ENCODE data around the gene CRIP2.

CRIP2 gene

DNA sequence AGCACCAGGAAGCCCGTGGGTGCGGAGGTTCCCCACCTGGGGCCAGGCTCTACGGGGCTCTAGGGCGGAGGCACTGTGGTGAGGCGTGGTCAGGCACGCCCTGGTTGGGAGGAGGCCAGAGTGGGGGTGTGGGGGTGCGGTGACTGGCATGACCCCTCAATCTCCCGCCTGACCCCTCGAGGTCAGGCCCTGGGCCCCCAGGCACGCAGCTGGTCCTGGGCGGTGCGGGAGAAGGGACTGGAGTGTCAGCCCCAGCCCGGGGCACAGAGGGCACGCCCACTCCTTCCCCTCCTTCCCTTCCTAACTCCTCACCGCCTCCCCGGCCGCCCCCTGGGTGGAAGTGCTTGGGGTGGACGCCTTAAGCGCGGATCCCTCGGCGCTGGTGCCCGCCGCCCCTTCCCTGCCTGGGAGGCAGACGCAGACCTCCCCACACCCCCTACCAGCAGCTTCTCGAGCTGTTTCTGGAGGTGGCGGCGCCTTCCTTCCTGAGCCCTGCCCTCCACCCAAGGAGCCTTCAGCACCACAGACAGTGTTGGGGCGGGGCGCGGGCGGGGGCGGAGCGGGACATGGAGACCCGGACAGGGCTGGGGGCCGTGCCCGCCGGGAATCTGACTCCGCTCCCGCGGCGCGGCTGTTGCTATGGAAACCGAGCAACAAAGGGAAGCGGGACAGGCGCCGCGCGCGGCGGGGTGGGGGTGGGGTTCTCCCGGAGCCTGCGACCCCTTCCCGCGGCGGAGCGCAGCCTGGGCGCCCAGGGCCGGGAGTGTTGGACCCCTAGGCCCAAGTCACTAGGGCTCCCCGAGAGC is 741 bp upstream of the CRIP2 start:
- Histone ChIP-seq H3K4me1 (ENCODE audit: control insufficient read depth, insufficient read depth, low read length) (no peaks in the 10 kb centered on the region), H3K9ac (ENCODE audit: low read depth, low read length) (no peak overlapping the region), H3K4me3 (ENCODE audit: low read depth, low read length) (peak overlapping the region; percentile 37), H3K36me3 (ENCODE audit: control insufficient read depth, insufficient read depth, low read length) (peaks cover 5% of the 10 kb centered on the region), H3K27me3 (ENCODE audit: control insufficient read depth, insufficient read depth, low read length) (peaks cover 30% of the 10 kb centered on the region), H3K9me3 (ENCODE audit: control insufficient read depth, insufficient read depth, low read length) (no peaks in the 10 kb centered on the region)

DNA sequence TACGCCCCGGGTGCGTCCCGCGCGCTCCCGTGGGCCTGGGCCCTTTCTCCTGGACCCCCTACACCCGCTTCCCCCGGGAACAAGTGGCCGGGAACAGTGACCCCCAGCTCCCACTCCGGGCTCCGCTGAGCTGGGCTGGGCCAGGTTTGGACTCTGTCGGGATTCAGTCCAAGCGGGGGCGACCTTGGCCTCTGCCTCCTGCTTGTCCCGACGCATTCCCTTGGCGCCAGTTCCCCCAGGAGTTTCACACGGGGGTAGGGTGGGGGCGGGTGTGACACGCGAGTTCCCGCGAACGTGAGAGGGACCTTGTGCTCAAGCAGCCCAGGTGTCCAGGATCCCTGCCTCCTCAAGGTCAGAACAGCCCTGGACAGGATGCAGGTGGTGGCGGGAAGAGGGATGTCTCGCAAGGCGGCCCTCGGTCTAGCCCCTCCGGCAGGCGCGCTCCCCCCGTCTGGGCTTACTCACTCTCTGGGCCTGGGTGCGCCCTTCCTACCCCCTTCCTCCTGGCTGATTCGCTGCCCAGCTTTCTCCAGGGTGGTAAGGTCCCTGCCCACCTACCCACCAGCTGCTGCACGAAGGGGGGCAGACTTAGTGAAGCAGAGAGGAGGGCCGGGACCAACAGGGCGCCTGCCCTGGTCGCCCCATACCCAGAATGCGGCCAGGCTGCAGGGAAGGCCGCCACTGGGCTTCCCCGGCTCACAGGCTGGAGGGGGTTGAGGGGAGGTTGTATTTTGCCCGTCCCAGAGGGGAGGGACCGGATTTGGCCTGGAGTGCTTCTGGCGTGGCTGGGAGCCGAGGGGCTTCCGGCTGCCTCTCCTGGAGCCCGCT is 862 bp downstream of the CRIP2 start:
- no peaks in the 10 kb centered on the region for H3K4me1 ChIP-seq (ENCODE audit: control insufficient read depth, insufficient read depth, low read length)
- H3K27me3 ChIP-seq (ENCODE audit: control insufficient read depth, insufficient read depth, low read length) = peaks cover 44% of the 10 kb centered on the region
- peak overlapping the region; percentile 54 for H3K4me3 ChIP-seq (ENCODE audit: low read depth, low read length)
- peak overlapping the region; percentile 37 for H3K9ac ChIP-seq (ENCODE audit: low read depth, low read length)
- peaks cover 3% of the 10 kb centered on the region for H3K36me3 ChIP-seq (ENCODE audit: control insufficient read depth, insufficient read depth, low read length)
- no peaks in the 10 kb centered on the region for H3K9me3 ChIP-seq (ENCODE audit: control insufficient read depth, insufficient read depth, low read length)

DNA sequence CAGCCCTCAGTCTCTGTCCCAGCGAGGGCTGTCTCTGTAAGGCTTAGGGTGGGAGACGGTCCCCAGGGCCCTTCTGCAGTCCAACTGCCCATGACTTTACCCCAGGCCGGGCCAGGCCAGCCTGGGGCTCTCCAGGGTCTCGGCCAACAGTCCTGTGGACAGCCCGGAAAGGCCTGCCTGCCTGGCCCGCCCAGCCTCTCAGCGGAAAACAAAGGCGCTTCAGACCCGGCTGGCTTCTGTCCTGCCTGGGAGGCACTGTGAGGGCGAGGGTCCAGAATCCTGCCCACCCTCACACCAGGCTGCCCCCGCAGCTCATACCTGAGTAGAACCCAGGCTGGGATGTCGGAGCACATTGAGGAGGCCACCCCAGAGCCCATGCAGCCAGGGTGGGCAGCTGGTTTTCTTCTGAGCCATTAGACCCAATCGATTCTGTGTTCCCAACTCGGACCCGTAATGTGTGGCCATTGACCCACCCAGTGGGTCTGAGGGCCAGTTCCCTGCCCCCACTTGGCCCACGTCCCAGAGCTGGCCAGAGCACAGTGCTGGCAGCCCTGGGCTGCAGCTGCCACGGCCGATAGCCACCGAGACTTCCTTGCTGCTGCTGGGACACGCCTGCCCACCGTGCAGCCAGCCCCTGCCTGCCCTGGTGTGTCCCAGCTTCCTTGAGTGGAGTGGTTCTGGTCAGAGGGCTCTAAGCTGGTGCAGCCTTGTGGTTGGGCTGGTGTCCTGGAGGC is 1.6 kb downstream of the CRIP2 start:
- Histone ChIP-seq H3K9ac (ENCODE audit: low read depth, low read length) (no peak overlapping the region), H3K4me1 (ENCODE audit: control insufficient read depth, insufficient read depth, low read length) (no peaks in the 10 kb centered on the region), H3K36me3 (ENCODE audit: control insufficient read depth, insufficient read depth, low read length) (peaks cover 3% of the 10 kb centered on the region), H3K9me3 (ENCODE audit: control insufficient read depth, insufficient read depth, low read length) (no peaks in the 10 kb centered on the region), H3K4me3 (ENCODE audit: low read depth, low read length) (peak overlapping the region; percentile 54), H3K27me3 (ENCODE audit: control insufficient read depth, insufficient read depth, low read length) (peaks cover 51% of the 10 kb centered on the region)

DNA sequence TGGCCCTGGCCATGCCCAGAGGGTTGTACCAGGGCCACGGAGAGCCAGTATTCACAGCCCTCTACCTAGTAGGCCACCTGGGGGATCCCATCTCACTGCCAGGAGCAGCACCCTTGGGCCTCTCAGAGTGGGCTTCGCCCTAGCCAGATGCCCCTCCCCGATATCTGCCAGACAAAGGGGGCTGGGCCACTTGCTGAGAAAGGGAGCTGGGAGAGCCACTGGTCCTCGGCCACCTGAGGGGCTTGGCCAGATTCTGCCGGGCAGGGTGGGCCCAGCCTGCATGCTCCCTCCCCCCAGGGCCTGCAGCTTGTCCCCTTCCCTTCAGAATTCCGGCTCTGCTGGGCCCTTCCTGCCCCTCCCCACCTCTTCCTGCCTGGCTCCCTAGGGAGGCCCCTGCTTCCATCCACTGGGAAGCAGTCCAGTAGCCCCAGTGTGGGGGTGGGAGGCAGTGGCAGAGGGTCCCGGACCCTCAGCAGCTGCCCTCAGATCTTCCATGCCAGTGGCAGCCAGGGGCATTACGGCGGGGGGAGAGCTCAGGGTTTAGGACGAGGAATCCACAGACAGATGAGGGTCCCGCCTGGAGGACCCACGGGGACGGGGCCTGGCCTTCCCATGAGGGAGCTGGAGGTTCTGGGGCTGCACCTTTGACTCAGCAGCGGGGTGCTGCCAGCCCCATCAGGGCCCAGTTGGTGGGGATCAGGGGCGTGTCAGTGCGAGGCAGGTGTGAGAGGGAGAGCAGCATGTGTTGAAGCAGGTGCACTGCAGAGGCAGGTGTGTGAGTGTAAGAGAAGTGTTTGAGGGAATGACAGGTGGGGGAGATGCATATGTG is 2.4 kb downstream of the CRIP2 start:
- Histone ChIP-seq H3K4me1 (ENCODE audit: control insufficient read depth, insufficient read depth, low read length) (peaks cover 1% of the 10 kb centered on the region), H3K9ac (ENCODE audit: low read depth, low read length) (no peak overlapping the region), H3K27me3 (ENCODE audit: control insufficient read depth, insufficient read depth, low read length) (peaks cover 55% of the 10 kb centered on the region), H3K4me3 (ENCODE audit: low read depth, low read length) (no peak overlapping the region), H3K36me3 (ENCODE audit: control insufficient read depth, insufficient read depth, low read length) (peaks cover 3% of the 10 kb centered on the region), H3K9me3 (ENCODE audit: control insufficient read depth, insufficient read depth, low read length) (no peaks in the 10 kb centered on the region)

DNA sequence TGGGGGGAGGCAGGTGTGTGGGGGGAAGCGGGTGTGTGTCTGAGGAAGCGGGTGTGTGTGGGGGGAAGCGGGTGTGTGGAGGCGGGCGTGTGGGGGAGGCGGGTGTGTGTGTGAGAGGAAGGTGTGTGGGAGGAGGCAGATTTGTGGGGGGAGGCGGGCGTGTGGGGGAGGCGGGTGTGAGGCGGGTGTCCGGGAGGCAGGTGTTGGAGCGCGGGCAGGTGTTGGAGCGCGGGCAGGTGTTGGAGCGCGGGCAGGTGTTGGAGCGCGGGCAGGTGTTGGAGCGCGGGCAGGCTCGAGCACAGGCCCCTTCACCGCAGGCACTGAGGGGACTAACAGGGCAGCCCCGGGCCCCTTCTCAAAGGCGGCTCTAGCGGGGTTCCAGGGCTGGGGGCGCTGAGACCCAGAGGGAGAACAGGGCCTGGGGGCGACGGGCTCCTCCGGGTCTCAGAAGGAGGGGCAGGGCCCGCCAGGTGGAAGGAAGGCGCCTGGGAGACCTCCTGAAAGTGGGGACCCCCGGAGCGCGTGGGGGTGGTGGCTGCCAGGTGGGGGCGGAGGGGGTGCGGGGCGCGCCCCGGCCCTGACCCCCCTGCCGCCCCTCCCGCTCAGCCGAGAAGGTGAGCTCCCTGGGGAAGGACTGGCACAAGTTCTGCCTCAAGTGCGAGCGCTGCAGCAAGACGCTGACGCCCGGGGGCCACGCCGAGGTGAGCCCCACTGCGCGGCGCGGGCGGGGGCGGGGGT is 3.2 kb downstream of the CRIP2 start:
- Histone ChIP-seq H3K4me3 (ENCODE audit: low read depth, low read length) (no peak overlapping the region), H3K36me3 (ENCODE audit: control insufficient read depth, insufficient read depth, low read length) (peaks cover 3% of the 10 kb centered on the region), H3K27me3 (ENCODE audit: control insufficient read depth, insufficient read depth, low read length) (peaks cover 59% of the 10 kb centered on the region), H3K4me1 (ENCODE audit: control insufficient read depth, insufficient read depth, low read length) (peaks cover 3% of the 10 kb centered on the region), H3K9me3 (ENCODE audit: control insufficient read depth, insufficient read depth, low read length) (no peaks in the 10 kb centered on the region), H3K9ac (ENCODE audit: low read depth, low read length) (no peak overlapping the region)

DNA sequence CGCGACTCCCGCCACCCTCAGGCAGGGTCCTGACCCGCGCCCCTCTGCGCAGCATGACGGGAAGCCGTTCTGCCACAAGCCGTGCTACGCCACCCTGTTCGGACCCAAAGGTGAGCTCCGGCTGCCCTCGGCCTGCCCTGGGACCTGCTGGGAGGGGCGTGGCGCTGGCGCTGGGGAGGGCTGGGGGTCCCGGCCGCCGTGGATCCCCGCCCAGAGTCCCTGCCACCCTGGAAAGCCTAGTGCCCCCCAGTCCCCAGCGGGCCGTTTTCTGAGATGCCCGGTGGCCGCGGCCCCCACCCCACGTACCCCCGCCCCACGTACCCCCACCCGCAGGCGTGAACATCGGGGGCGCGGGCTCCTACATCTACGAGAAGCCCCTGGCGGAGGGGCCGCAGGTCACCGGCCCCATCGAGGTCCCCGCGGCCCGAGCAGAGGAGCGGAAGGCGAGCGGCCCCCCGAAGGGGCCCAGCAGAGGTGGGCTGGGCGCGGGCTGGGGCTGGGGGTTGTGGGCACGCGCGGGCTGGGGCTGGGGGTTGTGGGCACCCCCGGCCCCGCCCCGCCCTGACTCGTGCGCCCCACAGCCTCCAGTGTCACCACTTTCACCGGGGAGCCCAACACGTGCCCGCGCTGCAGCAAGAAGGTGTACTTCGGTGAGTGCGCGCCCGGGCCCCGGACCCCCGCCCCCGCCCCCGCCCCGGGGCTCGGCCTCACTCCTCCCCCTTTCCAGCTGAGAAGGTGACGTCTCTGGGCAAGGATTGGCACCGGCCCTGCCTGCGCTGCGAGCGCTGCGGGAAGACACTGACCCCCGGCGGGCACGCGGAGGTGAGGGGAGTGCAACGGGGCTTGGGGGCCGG is 4.0 kb downstream of the CRIP2 start:
- Histone ChIP-seq H3K27me3 (ENCODE audit: control insufficient read depth, insufficient read depth, low read length) (peaks cover 59% of the 10 kb centered on the region), H3K9ac (ENCODE audit: low read depth, low read length) (no peak overlapping the region), H3K9me3 (ENCODE audit: control insufficient read depth, insufficient read depth, low read length) (no peaks in the 10 kb centered on the region), H3K36me3 (ENCODE audit: control insufficient read depth, insufficient read depth, low read length) (peaks cover 3% of the 10 kb centered on the region), H3K4me1 (ENCODE audit: control insufficient read depth, insufficient read depth, low read length) (peaks cover 3% of the 10 kb centered on the region), H3K4me3 (ENCODE audit: low read depth, low read length) (no peak overlapping the region)

DNA sequence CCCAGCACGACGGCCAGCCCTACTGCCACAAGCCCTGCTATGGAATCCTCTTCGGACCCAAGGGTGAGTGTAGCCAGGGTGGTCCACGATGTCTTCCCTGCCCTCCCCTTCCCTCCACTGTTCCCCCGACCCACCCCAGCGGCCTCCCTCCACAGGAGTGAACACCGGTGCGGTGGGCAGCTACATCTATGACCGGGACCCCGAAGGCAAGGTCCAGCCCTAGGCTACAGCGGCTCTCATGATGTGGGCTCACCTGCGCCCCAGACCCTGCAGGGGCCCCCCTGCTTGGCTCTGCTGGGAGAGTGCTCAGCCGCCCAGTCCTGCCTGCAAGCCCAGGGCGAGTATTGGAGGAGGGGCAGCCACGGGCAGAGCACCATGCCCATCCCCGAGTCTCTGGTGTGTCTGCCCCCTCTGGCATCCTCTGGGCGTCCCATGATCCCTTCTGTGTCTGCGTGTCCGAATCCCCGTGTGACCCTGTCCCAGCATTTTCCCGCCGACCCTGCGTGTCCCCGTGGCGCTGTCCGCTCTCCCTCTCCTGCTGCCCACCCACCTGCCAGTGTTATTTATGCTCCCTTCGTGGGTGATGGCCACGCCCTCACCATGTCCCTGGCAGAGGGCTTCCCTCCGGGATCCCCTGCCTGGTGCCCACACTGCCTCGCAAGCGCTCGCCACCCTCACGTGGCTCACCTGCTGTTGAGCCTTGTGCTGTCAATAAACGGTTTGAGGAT is 5.0 kb downstream of the CRIP2 start:
- Histone ChIP-seq H3K36me3 (ENCODE audit: control insufficient read depth, insufficient read depth, low read length) (peaks cover 3% of the 10 kb centered on the region), H3K4me1 (ENCODE audit: control insufficient read depth, insufficient read depth, low read length) (peaks cover 3% of the 10 kb centered on the region), H3K4me3 (ENCODE audit: low read depth, low read length) (peak overlapping the region; percentile 28), H3K9ac (ENCODE audit: low read depth, low read length) (no peak overlapping the region), H3K27me3 (ENCODE audit: control insufficient read depth, insufficient read depth, low read length) (peaks cover 62% of the 10 kb centered on the region), H3K9me3 (ENCODE audit: control insufficient read depth, insufficient read depth, low read length) (no peaks in the 10 kb centered on the region)

DNA sequence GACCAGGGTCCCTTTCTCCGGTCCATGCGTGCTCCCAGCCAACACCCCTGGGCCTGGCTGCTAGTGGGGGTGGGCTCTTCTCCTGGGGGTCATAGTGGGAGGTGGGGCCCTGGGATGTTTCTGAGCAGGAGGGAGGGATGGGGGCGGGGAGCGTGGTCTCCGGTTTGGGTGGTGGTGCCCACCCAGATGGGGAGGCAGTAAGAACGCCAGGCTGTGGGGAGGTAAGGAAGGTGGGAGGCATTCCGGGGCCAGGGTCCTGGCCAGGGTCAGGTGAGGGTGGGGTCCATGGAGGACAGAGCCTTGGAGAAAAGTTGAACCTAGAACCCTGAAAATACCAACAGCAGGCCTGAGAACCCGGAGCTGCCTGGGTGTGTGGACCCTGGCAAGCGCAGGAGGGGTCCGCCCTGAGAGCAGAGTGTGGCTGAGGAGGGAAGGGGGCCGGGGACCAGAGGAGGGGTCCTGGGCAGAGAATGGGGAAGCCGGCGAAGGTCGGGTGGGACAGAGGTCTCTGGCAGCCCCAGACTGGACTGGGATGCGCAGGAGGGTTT is 5.7 kb downstream of the CRIP2 start:
- peaks cover 66% of the 10 kb centered on the region for H3K27me3 ChIP-seq (ENCODE audit: control insufficient read depth, insufficient read depth, low read length)
- H3K9ac ChIP-seq (ENCODE audit: low read depth, low read length) = no peak overlapping the region
- H3K4me1 ChIP-seq (ENCODE audit: control insufficient read depth, insufficient read depth, low read length) = peaks cover 3% of the 10 kb centered on the region
- no peaks in the 10 kb centered on the region for H3K9me3 ChIP-seq (ENCODE audit: control insufficient read depth, insufficient read depth, low read length)
- H3K4me3 ChIP-seq (ENCODE audit: low read depth, low read length) = peak overlapping the region; percentile 28
- H3K36me3 ChIP-seq (ENCODE audit: control insufficient read depth, insufficient read depth, low read length) = peaks cover 3% of the 10 kb centered on the region

DNA sequence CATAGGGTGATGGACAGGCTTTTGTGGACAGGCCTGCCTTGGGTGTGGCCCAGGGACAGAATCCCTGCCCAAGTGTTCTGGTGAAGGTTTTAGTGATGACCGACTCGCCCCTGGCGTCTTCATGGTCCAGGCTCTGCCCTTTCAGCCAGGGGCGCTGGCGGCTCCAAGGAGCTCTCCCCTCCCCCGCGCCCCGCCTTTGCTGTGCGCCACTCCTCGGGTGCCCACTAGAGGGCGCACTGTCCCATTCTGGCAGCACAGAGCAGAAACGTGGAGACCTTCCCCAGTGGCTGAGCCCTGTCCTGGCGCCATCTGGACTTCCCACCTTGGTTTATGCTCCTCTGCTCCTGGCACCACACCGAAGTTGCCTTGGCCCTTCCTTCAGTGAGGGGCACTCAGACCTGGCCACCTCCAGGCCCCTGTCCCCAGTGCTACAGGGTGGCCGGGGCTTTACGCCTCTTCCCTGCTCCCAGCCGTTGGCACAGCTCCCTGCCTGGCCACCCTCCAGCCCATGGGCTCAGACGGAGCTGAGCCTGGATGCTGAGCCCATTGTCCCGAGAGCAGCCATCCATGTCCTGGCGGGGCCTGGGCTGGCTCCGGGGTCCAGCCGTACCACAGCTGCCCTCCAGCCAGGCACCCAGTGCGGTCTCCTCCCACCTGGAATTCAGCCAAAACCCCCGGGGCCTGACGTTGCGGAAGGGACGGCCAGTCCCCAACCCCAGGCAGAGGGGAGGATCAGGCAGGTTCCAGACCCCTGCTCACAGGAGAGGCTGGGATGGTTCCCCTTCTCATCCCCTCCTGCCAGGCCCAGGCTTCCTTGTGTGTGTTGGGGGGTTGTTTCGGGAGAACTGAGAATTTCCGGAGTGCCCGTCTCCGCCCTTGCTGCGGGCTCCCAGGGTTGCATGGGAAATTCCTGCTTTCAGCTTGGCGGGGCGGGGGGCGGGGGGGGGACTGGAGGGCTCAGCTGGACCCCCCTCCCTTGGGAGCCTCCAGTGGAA is 6.5 kb downstream of the CRIP2 start:
- Histone ChIP-seq H3K4me1 (ENCODE audit: control insufficient read depth, insufficient read depth, low read length) (peaks cover 3% of the 10 kb centered on the region), H3K9ac (ENCODE audit: low read depth, low read length) (no peak overlapping the region), H3K36me3 (ENCODE audit: control insufficient read depth, insufficient read depth, low read length) (peaks cover 3% of the 10 kb centered on the region)

More for the DNA sequence above, 6.5 kb downstream of the CRIP2 start:
- Histone ChIP-seq H3K9me3 (ENCODE audit: control insufficient read depth, insufficient read depth, low read length) (no peaks in the 10 kb centered on the region), H3K27me3 (ENCODE audit: control insufficient read depth, insufficient read depth, low read length) (peaks cover 65% of the 10 kb centered on the region), H3K4me3 (ENCODE audit: low read depth, low read length) (peak overlapping the region; percentile 43)
